GM19324 (cell line): Measurements from ENCODE around the gene MLLT1.

ENCODE experiments used
- ATAC-seq: cut with Tn5 transposase; IDR thresholded peaks from one replicate; pipeline ENCODE4 v1.9.1; 2021; ENCODE audit warnings: mild to moderate bottlenecking, moderate library complexity; ENCODE audit not compliant: unreplicated experiment, low FRiP score

MLLT1 gene

DNA sequence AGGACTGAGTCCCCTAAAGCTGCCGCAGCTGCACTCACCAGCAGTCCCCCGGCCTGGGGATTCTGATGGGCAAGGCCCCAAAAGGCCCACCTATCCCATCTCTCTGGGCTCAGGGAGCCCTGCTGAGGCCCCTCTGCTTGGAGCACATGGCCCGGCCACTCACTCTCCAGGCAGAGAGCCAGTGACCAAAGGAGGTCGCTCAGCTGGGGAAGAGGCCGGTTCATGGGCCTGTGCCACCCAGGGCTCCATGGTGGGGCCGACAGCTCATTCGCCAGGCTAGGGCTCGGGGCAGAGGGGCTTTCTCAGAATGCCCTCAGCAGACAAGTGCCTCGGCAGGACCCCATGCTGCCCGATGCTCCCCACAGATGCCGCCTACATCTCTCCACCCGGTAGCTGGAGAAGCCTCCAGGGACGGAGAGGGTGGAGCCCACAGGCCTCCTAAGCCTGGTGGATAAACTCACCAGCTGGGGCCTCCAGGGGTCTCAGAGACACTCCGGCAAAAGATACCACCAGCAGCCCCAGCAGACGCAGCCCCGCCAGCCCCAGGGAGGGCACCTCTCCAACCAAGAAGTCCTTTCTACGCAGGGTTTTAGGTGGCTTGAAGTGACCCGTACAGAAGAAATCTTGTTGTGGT, 54.4 kb downstream of the MLLT1 start:
- no peak for ATAC-seq

DNA sequence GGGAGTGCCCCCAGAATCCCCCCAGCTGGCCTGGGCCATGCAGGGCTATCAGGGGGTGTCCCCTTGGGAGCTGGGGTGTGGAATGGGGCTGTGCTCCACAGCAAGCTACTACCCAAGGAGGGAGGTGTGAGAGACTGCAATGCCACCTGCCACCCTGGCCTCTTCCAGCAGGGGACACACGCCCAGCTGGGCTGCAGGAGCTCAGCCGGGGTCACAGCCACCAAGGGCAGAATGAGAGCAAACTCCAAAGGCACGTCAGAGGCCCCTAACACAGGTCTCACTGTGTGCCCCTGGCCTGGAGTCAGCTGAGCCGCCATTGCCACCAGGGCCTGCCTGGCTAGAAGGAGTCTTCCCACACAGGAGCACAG, 55.5 kb downstream of the MLLT1 start:
- no peak for ATAC-seq

DNA sequence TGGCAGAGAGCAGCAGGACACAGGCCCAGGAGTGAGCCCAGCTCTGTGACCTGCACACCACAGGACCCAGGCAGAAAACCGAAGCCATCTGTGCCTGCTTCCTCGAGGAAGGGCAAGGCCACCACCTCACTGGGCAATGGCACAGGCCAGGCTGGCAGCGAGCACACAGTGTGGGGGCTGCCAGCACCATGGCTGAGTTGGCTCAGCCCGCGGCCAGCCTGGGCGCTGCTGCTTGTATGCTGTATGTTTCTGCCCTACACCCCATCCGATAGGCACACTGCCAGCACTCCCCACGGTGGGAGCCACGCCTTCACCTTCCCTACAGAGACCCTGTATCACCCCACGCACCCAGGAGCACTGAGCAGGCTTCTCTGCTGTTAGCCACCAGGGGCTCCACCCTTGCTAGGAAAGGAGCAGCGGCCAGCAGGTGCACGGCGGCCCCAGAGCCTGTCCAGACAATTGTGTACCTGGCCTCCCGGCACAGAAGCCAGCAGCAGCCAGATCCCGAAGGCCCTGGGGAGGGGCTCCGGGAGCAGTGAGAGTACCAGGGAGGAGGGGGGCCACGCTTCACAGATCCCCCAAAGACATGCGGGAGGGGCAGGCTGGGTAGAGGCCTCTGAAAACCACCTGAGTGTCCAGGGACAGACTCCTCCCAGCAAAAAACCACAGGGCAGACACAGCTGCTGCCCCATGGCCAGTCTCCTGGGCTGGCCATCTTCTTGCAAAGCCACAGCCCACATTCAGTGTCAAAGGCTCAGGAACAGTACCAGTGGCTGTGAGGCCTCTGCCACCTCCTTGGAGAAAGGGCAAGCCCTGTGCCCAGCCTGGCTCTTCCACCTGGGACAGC, 56.1 kb downstream of the MLLT1 start:
- ATAC-seq = no peak

DNA sequence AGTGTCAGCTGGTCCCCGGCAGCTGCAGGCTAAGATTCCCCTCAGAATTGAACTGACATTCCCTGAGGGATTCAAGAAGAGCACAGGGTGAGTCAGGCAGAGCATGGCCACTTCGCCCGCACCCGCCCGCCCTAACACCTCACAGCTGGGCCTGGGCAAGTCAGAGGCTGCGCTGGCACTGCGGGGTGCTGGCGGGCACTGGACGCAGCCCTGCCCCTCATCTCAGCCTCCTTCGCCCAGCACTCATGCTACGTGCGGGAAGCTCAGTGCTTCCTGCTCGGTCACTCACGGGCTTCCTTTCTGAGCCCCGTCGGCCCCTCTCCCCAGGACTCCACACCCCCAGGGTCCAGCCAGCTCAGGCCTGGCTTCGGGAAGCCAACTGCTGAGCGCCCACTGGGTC, 56.9 kb downstream of the MLLT1 start:
- no peak for ATAC-seq

DNA sequence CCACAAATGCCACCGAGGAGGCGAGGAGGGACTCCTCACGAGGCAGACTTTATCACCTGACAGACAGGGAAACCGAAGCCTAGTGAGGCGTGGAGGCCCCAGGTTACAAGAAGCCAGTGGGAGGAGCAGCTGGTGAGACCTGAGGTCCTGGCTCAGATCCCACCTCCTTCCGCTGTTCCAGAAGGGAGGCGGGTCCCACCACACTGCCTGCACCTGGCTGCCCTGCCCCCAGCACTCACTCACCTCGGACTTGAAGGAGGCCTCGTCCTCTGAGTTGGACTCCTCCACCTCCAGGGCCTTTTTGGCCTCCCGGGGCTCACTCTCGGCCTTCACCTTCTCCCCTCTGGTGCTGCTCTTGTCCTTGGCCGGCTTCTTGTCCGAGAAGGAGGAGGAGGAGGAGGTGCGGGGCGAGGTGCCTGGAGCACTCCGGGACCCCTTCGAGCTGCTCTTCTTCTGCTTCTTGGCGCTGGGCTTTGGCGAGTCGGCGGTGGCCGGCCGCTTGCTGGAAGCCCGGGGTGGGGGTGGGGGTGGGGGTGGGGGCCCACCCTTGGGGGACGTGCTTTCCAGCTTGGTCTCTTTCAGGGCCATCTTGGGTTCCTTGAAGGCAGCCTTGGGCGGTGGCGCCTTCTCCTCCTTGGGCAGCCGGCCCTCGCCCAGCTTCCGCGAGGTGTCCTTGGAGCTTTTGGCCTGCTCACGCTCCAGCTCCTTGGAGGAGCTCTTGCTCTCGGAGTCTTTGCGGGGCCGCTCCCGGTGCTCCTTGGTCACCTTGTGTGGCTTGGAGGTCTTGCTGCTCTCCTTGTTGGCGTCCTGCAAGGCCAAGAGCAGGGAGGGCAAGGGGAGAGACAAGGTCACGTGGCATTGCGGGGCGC, 57.7 kb downstream of the MLLT1 start:
- no peak for ATAC-seq

DNA sequence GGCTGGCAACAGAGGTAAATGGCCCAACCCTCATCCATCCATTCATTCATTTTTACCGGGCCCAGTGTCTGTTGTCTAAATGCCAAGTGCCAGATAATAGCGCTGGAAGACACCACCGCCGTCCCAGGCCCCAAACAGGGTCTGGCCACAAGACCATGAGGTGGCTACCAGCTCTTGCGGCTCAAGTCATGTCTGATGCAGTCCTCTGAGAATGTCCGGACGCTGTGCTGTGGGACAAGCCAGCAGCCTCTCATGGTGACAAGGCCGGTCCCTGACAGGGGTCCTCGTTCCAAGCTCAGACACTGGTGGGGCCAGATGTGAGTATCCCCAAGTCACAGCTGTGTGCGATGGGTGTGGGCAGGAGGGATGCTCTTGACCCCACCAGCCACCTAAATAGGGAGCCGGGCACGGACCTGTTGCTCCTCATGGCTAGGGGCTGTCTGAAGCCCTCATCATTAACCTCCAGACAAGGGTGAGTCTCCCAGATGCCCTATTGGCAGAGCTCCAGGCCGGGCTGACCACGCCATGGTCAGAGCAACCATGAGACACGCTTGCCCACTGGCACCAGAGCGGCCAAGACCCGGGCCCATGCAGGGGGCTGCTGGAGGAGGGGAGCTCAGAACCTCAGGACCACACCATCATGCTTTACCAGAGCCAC, 58.4 kb downstream of the MLLT1 start:
- ATAC-seq = no peak

DNA sequence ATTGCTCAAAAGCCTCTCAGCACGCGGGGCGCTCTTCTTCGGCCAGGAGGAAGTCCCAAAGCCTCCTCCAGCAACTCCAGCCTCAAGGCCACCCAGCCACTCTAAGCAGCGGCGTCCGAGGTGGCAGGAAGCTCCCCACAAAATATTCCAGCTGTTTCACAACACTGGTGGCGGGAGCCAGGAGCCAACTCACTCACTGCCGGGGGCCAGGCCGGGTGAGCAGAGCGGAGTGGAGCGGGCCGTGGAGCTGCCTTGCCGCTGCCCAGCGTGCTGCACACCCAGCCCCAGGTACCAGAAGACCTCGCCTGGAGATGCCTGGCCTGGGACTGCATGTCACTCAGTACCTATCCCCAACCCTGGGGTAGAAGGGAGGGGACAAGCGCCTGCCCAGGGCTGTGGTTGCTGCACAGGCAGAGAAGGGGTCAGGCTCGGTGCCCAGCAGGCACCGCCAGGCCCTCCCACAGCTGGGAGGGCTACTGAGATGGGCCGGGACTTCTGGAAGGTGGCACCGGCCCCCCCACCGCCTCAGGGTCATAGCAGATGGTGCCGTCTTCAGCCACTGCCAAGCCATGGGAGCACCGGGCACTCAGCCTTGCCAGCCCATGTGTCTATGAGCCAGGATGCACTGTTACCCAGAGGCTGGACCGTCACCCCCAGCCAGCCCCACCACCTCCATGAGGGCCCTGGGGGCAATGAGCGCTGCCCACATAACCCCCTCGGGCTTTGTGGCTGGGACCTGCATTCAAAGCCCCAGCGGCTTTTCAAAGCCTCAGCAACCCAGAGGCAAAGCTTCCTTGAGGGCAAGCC, 59.2 kb downstream of the MLLT1 start:
- no peak for ATAC-seq

DNA sequence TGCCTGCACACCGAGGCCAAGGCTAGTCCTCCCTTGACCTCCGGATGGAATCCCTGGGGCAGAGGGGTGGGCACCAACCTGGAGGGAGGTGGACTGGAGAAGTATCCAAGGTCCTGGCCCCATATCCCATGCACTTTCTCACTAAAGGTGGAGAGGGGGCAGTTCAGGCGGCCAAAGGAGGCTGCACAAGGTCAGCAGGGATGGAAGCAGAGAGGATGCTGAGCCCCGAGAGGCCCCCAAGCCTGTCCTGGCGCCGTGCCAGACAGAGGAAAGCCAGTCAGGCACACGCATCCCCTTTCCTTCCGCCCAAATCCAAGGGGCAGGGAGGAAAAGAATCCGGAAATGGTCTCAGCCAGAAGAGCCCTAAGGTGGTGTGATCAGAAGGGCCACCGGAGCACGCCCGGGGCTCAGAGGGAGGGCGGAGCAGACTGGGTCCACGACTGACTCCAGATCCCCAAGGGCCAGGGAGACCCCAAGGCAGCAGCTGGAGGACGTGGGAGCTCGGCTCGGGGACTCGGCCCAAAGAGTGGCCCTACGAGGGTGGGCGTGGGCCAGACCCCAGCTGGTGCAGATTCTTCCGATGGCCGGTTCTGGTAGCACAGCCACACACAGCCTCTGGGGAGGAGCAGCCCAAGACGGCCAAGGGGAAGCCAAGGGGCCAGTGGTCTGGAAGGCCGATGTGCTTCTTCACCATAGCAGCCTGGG, 60.0 kb downstream of the MLLT1 start:
- no peak for ATAC-seq

DNA sequence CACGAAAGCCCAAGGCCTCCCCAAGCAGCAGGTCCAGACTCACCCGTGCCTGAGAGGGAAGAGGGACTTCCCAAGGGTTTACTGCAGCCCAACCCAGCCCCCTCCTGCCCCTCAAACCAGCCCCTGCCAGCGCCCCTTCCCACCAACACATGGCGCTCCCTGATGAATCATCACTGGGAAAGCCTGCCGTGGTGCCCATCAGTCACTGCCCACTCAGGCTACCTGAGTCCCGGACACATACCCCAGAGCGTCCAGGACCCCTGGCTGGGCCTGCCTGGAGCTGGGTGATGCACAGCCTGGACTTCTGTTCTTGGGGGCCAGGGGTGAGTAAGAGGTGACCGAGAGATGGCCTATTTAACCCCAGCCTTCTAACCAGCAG, 60.6 kb downstream of the MLLT1 start:
- no peak for ATAC-seq

DNA sequence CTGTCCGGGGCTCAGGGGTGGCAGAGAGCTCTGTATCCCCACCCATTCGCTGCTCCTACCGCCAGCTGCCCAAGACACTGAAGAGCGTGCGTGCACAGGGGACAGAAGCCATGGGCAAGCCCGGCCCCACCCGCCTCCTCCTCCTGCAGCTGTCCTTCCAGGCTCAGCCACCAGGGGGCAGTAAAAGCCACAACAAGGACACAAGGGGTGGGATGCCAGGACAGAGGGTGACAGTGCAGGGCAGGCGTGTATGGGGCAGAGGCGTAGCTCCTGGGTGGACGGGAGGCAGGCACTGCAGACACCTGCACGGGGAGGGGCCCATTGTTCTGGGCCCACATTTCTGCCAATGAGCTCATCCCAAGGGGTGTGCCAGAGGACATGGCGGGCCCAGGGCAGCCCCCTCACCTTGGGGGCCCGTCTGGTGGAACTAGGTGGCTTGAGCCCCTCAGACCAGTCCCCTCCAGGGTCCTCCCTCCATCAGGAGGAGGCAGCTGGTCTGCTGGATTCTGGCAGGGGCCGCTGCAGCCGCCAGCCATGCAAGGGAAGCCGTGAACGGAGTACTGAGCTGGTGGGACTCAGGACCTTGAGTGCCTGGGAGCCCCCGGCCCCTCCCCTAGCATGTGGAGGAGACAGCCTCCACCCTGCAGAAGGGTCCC, 61.2 kb downstream of the MLLT1 start:
- ATAC-seq = no peak

DNA sequence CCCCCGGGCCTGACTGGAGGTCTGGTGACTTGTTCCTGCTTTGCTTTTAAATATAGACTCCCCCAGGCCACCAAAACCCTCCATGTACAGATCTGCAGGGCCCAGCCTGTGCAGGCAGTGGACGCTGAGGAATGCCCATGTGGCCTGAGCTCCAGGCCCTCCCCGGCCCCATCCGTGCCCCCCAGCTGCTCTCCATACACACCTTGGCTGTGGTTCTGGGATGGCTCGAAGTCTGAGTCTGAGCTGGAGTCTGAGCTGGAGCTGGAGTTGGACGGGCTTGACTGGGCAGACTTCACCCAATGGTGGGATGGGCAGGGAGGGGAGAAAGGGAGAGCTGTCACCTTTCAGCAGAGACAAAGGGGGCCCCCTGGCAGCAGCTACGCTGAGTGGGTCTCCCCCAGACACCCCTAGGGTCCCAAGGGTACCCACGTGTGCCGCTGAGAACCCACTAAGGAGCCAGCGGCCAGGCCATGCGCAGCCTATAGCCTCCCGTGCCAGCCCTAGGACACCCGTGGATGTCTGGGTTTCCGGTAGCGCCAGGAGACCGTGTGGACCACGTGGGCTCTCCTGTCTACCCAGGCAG, 61.9 kb downstream of the MLLT1 start:
- no peak for ATAC-seq

DNA sequence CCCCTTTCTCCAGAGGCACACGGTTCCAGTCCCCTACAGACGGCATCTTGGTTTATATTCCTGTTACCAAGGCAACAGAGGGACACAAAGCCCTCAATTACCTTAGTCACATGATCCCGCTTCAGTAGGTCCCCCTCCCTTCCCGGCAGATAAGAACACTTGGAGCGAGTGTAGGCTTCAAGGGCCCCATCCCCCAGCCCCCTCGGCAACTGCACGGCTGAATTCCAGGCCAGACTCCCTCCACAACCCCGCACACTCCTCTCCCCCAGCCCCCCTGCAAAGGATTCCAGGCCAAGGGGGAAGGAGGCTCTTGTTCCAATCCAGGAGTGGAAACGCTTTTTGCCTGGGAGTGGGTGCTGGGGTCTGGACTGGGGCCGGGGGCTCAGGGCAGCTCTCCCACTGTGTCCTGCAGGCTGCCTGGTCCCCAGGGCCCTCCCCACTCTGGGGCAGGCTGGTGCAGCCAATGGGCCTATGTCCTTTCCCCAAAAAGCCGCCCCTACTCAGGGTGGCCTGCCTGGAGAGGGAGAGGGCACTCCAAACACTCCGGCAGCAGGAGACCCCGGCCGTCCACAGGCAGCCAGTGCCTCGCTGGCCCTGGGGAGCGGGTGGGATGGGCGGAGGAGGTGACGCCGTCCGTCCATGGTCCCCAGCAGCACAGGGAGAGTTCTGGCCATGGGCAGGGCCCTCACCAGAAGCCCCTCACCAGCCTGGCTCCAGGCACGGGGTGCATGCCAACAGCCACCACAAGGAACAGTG, 62.6 kb downstream of the MLLT1 start:
- ATAC-seq = no peak

DNA sequence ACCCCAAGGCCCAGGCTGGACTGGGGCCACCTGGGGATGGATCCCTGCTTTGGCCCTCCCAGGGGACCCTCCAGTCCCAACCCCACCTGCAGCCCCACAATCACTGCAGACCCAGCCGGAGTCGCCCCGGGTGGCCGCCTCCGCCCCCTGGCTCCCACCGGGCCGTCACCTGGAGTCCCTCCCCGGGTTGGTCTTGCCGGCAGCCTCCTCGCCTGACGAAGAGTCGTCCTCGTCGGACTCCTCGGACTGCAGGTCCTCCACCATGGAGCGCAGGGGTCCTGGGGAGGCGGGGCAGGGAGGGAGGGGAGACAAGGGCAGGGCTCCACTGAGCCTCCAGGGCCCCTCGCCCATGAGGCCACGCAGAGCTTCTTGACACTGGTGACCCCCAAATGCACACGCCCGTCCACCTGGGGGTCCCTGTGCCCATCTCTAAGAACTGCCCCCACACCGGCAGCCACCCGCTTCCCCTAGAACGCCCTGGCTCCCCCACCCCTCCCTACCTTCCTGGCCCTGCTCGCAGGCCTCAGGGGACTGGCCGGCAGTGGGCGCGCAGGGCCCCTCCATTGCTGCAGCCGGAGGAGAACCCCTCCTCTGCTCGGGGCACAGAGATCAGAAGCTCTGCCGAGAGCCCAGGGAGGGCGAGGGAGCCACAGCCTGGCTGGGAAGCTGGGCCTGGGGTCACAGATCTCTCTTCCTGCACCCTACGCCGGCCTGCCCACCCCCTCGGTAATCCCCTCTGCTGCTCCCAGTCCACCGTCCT, 63.4 kb downstream of the MLLT1 start:
- no peak for ATAC-seq

DNA sequence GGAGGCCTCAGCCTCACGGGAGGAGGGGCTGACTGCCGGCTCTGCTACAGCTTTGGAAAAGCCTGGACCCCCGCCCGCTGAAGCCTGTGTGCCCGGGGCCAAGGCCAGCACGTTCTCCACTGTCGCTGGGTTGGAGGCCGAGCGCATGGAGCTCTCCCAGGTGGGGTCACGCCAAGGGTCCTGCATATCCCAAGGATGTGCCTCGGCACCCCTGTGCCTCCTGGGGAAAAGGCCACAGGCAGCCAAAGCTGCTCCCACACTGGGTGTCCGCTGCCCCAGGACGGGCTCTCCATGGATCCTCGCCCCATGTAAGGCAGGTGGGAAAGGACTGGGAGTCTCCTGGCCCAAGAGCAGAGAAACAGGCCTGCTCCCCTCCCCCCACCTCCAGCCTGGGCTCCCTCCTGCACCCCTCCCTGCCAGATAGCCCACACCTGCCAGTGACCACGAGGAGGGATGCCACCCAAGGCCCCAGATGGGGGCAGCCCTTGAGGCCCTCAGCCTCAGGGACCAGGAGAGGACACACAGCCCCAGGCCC, 64.0 kb downstream of the MLLT1 start:
- ATAC-seq = no peak

DNA sequence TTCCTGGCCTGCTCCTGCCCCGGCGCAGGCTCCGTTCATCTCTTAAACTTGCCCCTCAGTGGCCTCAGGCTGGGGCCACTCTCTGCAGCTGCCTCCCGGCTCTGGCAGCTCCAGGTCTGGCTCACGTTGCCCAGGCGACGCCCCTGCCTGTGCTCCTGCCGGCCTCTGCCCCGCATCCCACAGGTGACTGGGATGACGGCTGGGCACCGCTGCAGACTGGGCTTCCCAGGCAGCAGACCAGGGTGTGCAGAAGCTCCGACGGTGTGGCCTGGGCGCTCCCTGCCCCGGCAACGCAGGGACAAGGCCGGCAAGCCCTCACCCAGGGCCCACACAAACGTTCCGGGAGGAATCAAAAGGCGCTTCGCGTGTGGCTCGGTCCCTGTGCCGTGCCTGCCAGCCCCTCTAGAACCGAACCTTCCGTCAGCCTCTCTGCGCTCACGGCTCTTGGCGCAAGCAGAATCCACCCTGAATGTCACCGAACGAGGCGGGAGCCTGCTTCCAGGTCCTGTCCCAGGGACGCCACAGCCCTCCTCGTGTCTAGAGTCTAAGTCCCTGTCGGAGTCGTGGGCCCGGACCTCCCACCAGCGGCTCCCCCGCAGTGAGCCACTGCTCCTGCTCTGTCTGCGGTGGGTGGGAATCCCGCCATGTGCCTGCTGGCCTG, 64.8 kb downstream of the MLLT1 start:
- no peak for ATAC-seq
